ENCODE measurements around the gene VRK2. TPM values are rescaled to one million over a fixed set of nuclear protein-coding genes. Genes with fewer than 3 reads are reported as not detected.
"Not testable (repeated sequence)": the region's sequence is repeated elsewhere in the genome, so short reads cannot be mapped to it uniquely, and the experiment has no call there.

VRK2 gene
- total RNA-seq, 4 donors from 2014 or later, result 18.7 to 31.4 (median 22.1) TPM

GRCh38 chr2:58156780-58157179 lies 110.2 kb downstream of the VRK2 start:
- intact Hi-C loops (cut with DNase I), result no loop called here
- TF ChIP-seq POLR2A (IDR thresholded peaks at IDR 0.05) (no peak), CTCF (IDR thresholded peaks at IDR 0.05) (no peak)
- Histone ChIP-seq H3K27me3 (no peaks in the 10 kb centered on the region), H3K4me1 (no peaks in the 10 kb centered on the region), H3K27ac (no peak overlapping the region), H3K4me3 (replicated peaks in 1 of 3) (no peak overlapping the region), H3K9me3 (no peaks in the 10 kb centered on the region), H3K36me3 (peaks cover 0 to 15% of the 10 kb centered on the region in 2 donors)
- no peak for DNase-seq

DNA sequence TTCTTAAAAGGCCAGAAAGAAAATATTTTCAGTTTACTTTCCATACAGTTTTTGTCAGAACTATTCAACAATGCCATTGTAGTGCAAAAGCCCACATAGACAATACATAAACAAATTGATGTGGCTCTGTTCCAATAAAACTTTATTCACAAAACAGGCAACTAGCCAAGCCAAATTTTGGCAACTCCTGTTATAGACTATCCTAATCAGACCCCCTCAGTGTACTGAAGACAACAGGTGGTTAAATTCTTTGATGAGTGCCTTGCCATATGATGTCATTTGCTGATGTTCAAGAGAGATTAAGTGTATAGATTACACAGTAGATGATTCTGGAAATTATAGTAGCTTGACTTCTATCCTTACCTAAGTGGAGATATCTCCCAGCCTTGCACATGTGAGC lies 111.1 kb downstream of the VRK2 start:
- intact Hi-C loops (cut with DNase I), result no loop called here
- Histone ChIP-seq H3K9me3 (no peaks in the 10 kb centered on the region), H3K4me3 (replicated peaks in 1 of 3) (no peak overlapping the region), H3K36me3 (peaks cover 0 to 17% of the 10 kb centered on the region in 2 donors), H3K27me3 (no peaks in the 10 kb centered on the region), H3K4me1 (no peaks in the 10 kb centered on the region), H3K27ac (no peak overlapping the region)
- no peak for TF ChIP-seq POLR2A (IDR thresholded peaks at IDR 0.05)
- TF ChIP-seq CTCF (IDR thresholded peaks at IDR 0.05), result no peak
- DNase-seq, result no peak

DNA sequence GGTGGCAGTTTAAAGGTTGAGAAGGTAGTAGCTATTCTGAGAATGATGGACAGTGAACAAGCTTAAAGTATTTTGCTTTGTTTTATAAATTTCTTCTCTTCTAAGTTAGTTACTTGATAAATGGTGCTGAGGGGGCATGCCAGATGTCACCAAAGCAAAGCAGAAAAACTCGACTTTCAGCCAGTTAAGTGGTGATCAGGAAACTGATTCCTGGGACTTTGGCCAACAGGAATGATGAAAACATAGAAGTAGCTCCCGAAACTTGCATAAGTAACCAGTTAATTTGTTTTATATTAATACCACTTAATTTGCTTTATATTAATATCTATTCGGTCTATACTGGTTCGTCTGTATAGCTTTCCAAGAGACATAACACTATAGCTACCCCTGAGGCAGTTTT lies 111.9 kb downstream of the VRK2 start:
- Histone ChIP-seq H3K27me3 (no peaks in the 10 kb centered on the region), H3K27ac (no peak overlapping the region), H3K4me3 (replicated peaks in 1 of 3) (no peak overlapping the region), H3K9me3 (no peaks in the 10 kb centered on the region), H3K4me1 (no peaks in the 10 kb centered on the region), H3K36me3 (peaks cover 0 to 17% of the 10 kb centered on the region in 2 donors)
- 71 to 82% methylated on average over 4 of the region's 4 CpGs for WGBS, 2 donors
- DNase-seq, result no peak
- TF ChIP-seq CTCF (IDR thresholded peaks at IDR 0.05) (no peak), POLR2A (IDR thresholded peaks at IDR 0.05) (no peak)
- intact Hi-C loops (cut with DNase I), result no loop called here

- 96 to 98% methylated on average over 3 of the region's 3 CpGs for WGBS, 2 donors
- no peaks in the 10 kb centered on the region for H3K9me3 ChIP-seq
- TF ChIP-seq POLR2A (IDR thresholded peaks at IDR 0.05) (no peak), CTCF (IDR thresholded peaks at IDR 0.05) (no peak)
- H3K36me3 ChIP-seq, result peaks cover 0 to 20% of the 10 kb centered on the region in 2 donors
- no peak overlapping the region for H3K27ac ChIP-seq
- DNase-seq, result no peak
- H3K4me1 ChIP-seq, result no peaks in the 10 kb centered on the region
- H3K4me3 ChIP-seq (replicated peaks in 1 of 3), result no peak overlapping the region
- intact Hi-C loops (cut with DNase I), result no loop called here
- H3K27me3 ChIP-seq, result no peaks in the 10 kb centered on the region
Observed at GRCh38 chr2:58163913-58164312, 117.3 kb downstream of the VRK2 start.

- 92 to 97% methylated on average over 6 of the region's 6 CpGs for WGBS, 2 donors
- H3K27me3 ChIP-seq; H3K9me3 ChIP-seq; DNase-seq; H3K4me1 ChIP-seq; H3K4me3 ChIP-seq (replicated peaks in 1 of 3); intact Hi-C loops (cut with DNase I); H3K27ac ChIP-seq; H3K36me3 ChIP-seq: not testable (repeated sequence)
Observed at GRCh38 chr2:58168130-58168529, 121.5 kb downstream of the VRK2 start.

GRCh38 chr2:58169845-58170244 lies 123.2 kb downstream of the VRK2 start:
- DNase-seq; H3K27me3 ChIP-seq; H3K9me3 ChIP-seq; H3K4me3 ChIP-seq (replicated peaks in 1 of 3); H3K4me1 ChIP-seq; intact Hi-C loops (cut with DNase I); H3K36me3 ChIP-seq; H3K27ac ChIP-seq: not testable (repeated sequence)

GRCh38 chr2:58170334-58170933 lies 123.8 kb downstream of the VRK2 start:
- DNase-seq; H3K4me1 ChIP-seq; H3K36me3 ChIP-seq; H3K9me3 ChIP-seq; intact Hi-C loops (cut with DNase I); H3K27me3 ChIP-seq; H3K27ac ChIP-seq; H3K4me3 ChIP-seq (replicated peaks in 1 of 3): not testable (repeated sequence)
- WGBS, 2 donors, result 94 to 95% methylated on average over 7 of the region's 7 CpGs

GRCh38 chr2:58171831-58172230 lies 125.2 kb downstream of the VRK2 start:
- intact Hi-C loops (cut with DNase I); H3K27ac ChIP-seq; H3K36me3 ChIP-seq; H3K27me3 ChIP-seq; H3K9me3 ChIP-seq; DNase-seq; H3K4me1 ChIP-seq; H3K4me3 ChIP-seq (replicated peaks in 1 of 3): not testable (repeated sequence)
- WGBS, 2 donors, result 91 to 93% methylated on average over 16 of the region's 16 CpGs

DNA sequence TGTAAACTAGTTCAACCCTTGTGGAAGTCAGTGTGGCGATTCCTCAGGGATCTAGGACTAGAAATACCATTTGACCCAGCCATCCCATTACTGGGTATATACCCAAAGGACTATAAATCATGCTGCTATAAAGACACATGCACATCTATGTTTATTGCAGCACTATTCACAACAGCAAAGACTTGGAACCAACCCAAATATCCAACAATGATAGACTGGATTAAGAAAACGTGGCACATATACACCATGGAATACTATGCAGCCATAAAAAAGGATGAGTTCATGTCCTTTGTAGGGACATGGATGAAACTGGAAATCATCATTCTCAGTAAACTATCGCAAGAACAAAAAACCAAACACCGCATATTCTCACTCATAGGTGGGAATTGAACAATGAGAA lies 130.6 kb downstream of the VRK2 start:
- WGBS, 2 donors, result 92 to 96% methylated on average over 2 of the region's 4 CpGs
- H3K9me3 ChIP-seq; H3K27ac ChIP-seq; DNase-seq; H3K36me3 ChIP-seq; H3K4me3 ChIP-seq (replicated peaks in 1 of 3); H3K27me3 ChIP-seq; H3K4me1 ChIP-seq; intact Hi-C loops (cut with DNase I): not testable (repeated sequence)
